ENCODE data around the gene TPST2. TPM values are rescaled to one million over a fixed set of nuclear protein-coding genes. Genes with fewer than 3 reads are reported as not detected.

Gene TPST2
- total RNA-seq, 1 donor from 2014 or later = 11.0 TPM

DNA sequence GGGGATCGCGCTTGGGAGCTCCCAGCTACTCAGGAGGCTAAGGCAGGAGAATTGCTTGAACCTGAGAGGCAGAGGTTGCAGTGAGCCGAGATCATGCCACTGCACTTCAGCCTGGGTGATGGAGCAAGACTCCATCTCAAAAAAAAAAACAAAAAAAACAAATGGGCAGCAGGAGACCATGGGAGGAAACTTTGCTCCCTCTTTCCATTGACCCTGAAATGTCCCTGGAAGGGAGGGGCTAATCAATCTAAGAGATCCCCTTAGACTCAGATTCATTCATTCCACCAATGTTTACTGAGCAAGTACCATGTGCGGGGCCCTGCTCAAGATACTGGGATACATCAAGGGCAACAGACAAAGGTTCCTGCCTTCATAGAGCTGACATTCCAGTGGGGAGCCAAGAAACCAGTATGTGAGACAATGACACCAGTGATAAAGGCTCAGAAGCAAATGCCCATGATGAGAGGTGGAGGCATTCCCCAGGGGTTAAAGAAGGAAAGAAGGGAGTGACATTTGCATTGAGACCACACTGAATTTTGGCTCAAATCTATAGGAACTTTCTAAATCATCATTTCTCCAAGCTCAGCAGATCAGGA lies 39.9 kb downstream of the TPST2 start:
- intact Hi-C loops (cut with micrococcal nuclease) = no loop called here
- ChIA-PET CTCF (no interaction called here), POLR2A (interaction anchor here (0.9 kb wide), 1 partner anchor 8 kb away, joined by 5 read pairs; no protein-coding TSS in a partner anchor)
- no peaks in the 10 kb centered on the region for H3K27me3 Mint-ChIP-seq
- H3K36me3 Mint-ChIP-seq (ENCODE audit: low read depth) = peaks cover 9% of the 10 kb centered on the region
- H3K9me3 Mint-ChIP-seq = no peaks in the 10 kb centered on the region
- no peak for TF ChIP-seq CTCF (IDR thresholded peaks at IDR 0.05)
- peaks cover 17% of the 10 kb centered on the region for H3K4me1 Mint-ChIP-seq
- DNase-seq = no peak
- no peak overlapping the region for H3K4me3 Mint-ChIP-seq
- no peak overlapping the region for H3K27ac Mint-ChIP-seq
- ATAC-seq (ENCODE audit: low read depth) = no peak

DNA sequence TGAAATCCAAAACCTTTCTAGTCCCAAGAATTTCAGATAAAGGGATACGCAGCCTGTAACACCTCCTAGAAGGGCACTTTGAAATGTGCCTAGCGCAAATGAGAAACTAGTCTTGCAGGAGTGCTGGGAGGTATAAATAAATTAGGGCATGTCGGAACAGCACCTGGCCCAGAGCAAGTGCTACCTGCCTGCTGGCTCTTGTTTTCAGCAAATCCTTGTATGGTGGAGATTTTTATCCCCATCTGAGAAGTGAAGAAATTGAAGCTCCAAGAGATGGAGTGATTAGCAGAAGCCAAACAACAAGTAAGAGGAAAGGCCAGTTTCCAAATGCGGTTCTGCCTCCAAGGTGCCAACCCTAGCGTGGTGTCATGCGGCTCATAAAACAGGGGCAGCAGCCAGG lies 40.9 kb downstream of the TPST2 start:
- ChIA-PET POLR2A (no interaction called here), CTCF (no interaction called here)
- no peak overlapping the region for H3K27ac Mint-ChIP-seq
- intact Hi-C loops (cut with micrococcal nuclease) = no loop called here
- no peak for TF ChIP-seq CTCF (IDR thresholded peaks at IDR 0.05)
- peaks cover 9% of the 10 kb centered on the region for H3K36me3 Mint-ChIP-seq (ENCODE audit: low read depth)
- H3K9me3 Mint-ChIP-seq = no peaks in the 10 kb centered on the region
- DNase-seq (no peak), ATAC-seq (ENCODE audit: low read depth) (no peak)
- H3K4me1 Mint-ChIP-seq = peaks cover 21% of the 10 kb centered on the region
- H3K4me3 Mint-ChIP-seq = no peak overlapping the region
- no peaks in the 10 kb centered on the region for H3K27me3 Mint-ChIP-seq

GRCh38 chr22:26548303-26548702 lies 41.6 kb downstream of the TPST2 start:
- H3K9me3 Mint-ChIP-seq = no peaks in the 10 kb centered on the region
- no peaks in the 10 kb centered on the region for H3K27me3 Mint-ChIP-seq
- intact Hi-C loops (cut with micrococcal nuclease) = no loop called here
- ATAC-seq (ENCODE audit: low read depth) (no peak), DNase-seq (no peak)
- ChIA-PET POLR2A (no interaction called here), CTCF (no interaction called here)
- no peak overlapping the region for H3K27ac Mint-ChIP-seq
- H3K4me1 Mint-ChIP-seq = peaks cover 23% of the 10 kb centered on the region
- peaks cover 9% of the 10 kb centered on the region for H3K36me3 Mint-ChIP-seq (ENCODE audit: low read depth)
- H3K4me3 Mint-ChIP-seq = no peak overlapping the region
- no peak for TF ChIP-seq CTCF (IDR thresholded peaks at IDR 0.05)

- Mint-ChIP-seq H3K4me3 (no peak overlapping the region), H3K4me1 (peaks cover 27% of the 10 kb centered on the region), H3K36me3 (ENCODE audit: low read depth) (peaks cover 9% of the 10 kb centered on the region), H3K27me3 (no peaks in the 10 kb centered on the region), H3K27ac (no peak overlapping the region), H3K9me3 (no peaks in the 10 kb centered on the region)
- ChIA-PET POLR2A (no interaction called here), CTCF (no interaction called here)
- no peak for DNase-seq
- intact Hi-C loops (cut with micrococcal nuclease) = no loop called here
- ATAC-seq (ENCODE audit: low read depth) = no peak
- TF ChIP-seq CTCF (IDR thresholded peaks at IDR 0.05) = no peak
Observed at GRCh38 chr22:26547837-26548236, 42.1 kb downstream of the TPST2 start.

GRCh38 chr22:26547426-26547825 lies 42.5 kb downstream of the TPST2 start:
- Mint-ChIP-seq H3K27ac (no peak overlapping the region), H3K9me3 (no peaks in the 10 kb centered on the region), H3K27me3 (no peaks in the 10 kb centered on the region), H3K36me3 (ENCODE audit: low read depth) (peaks cover 11% of the 10 kb centered on the region), H3K4me3 (no peak overlapping the region), H3K4me1 (peaks cover 32% of the 10 kb centered on the region)
- CTCF ChIA-PET = no interaction called here
- no peak for DNase-seq
- TF ChIP-seq CTCF (IDR thresholded peaks at IDR 0.05) = no peak
- intact Hi-C loops (cut with micrococcal nuclease) = no loop called here
- POLR2A ChIA-PET = no interaction called here
- ATAC-seq (ENCODE audit: low read depth) = no peak
